ENCODE data around the gene CAPZA1. TPM values are rescaled to one million over a fixed set of nuclear protein-coding genes. Genes with fewer than 3 reads are reported as not detected.

The CAPZA1 gene
- total RNA-seq, 1 experiment from 2014 or later, result 108 TPM

DNA sequence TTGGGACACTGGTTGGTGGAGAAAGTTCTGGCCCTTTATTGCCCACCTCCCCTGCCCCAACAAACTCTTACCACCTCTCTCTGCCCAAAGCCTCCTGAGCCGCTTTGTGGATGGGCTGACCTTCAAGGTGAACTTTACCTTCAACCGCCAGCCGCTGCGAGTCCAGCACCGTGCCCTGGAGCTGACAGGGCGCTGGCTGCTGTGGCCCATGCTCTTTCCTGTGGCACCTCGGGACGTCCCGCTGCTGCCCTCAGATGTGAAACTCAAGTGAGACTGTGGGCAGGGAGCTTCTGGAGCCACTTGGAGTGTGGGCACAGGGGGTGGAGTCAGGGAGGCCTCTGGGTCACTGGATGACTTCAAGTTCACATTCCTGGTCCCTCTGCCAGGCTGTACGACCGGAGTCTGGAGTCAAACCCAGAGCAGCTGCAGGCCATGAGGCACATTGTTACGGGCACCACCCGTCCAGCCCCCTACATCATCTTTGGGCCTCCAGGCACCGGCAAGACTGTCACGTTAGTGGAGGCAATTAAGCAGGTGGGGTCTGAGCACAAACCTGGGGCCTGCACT, 74.8 kb downstream of the CAPZA1 start:
- H2BK120ac ChIP-seq (ENCODE audit: low read depth, low read length, poor library complexity, severe bottlenecking), result no peak overlapping the region
- peaks cover 2% of the 10 kb centered on the region for H4K20me1 ChIP-seq (ENCODE audit: control insufficient read depth, insufficient read depth, insufficient read length)
- H3K27ac ChIP-seq (ENCODE audit: insufficient read length, low read depth, low read length), result no peak overlapping the region
- no CpG with 5 or more reads among the region's 15 CpGs for WGBS (ENCODE audit: extremely low coverage, insufficient read length, low lambda C conversion rate)
- H3K23ac ChIP-seq (ENCODE audit: insufficient read length, low read depth, low read length), result no peak overlapping the region
- H3K36me3 Mint-ChIP-seq (ENCODE audit: insufficient read depth in 1 of 3, low read depth in 3 of 3), result peaks cover 31 to 80% (median 76%) of the 10 kb centered on the region in 3 experiments; a peak in 6 of 7 replicates
- H3K4ac ChIP-seq (ENCODE audit: low read depth, low read length), result no peak overlapping the region
- H3K27ac Mint-ChIP-seq, result no peak overlapping the region
- no peak overlapping the region for H2AK5ac ChIP-seq (ENCODE audit: insufficient read length, low read length)
- peaks cover 11% of the 10 kb centered on the region for H3K27me3 Mint-ChIP-seq (ENCODE audit: low read depth)
- no peak overlapping the region for H2AFZ ChIP-seq (ENCODE audit: low read length)
- no peak overlapping the region for H3T11ph ChIP-seq (ENCODE audit: low read length)
- no peak overlapping the region for H3K14ac ChIP-seq (ENCODE audit: insufficient read depth, low read length)
- no peak overlapping the region for H2BK15ac ChIP-seq (ENCODE audit: low read depth, low read length)
- TF ChIP-seq, protein P1, sequence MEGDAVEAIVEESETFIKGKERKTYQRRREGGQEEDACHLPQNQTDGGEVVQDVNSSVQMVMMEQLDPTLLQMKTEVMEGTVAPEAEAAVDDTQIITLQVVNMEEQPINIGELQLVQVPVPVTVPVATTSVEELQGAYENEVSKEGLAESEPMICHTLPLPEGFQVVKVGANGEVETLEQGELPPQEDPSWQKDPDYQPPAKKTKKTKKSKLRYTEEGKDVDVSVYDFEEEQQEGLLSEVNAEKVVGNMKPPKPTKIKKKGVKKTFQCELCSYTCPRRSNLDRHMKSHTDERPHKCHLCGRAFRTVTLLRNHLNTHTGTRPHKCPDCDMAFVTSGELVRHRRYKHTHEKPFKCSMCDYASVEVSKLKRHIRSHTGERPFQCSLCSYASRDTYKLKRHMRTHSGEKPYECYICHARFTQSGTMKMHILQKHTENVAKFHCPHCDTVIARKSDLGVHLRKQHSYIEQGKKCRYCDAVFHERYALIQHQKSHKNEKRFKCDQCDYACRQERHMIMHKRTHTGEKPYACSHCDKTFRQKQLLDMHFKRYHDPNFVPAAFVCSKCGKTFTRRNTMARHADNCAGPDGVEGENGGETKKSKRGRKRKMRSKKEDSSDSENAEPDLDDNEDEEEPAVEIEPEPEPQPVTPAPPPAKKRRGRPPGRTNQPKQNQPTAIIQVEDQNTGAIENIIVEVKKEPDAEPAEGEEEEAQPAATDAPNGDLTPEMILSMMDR (conservative IDR thresholded peaks at IDR 0.05), result no peak
- no peaks in the 10 kb centered on the region for H3K79me2 ChIP-seq (ENCODE audit: insufficient read depth, low read length)
- no peaks in the 10 kb centered on the region; the same call in 1 of the 2 replicates for H3K4me1 ChIP-seq (ENCODE audit: insufficient read depth, low read length)
- no peak for DNase-seq
- no peaks in the 10 kb centered on the region for H3K9me3 ChIP-seq (ENCODE audit: control insufficient read depth, low read depth, low read length)
- no peak overlapping the region for H3K18ac ChIP-seq (ENCODE audit: insufficient read length, low read depth, low read length)
- H2BK12ac ChIP-seq (ENCODE audit: insufficient read length, low read depth, low read length), result no peak overlapping the region
- no peaks in the 10 kb centered on the region for H3K9me3 Mint-ChIP-seq
- H4K91ac ChIP-seq (ENCODE audit: insufficient read length, low read depth, low read length), result no peak overlapping the region
- H3K4me3 Mint-ChIP-seq, result no peak overlapping the region
- H2BK20ac ChIP-seq (ENCODE audit: low read depth, low read length, poor library complexity, severe bottlenecking), result no peak overlapping the region
- H4K8ac ChIP-seq (replicated peaks; ENCODE audit: insufficient read length, low read depth, low read length), result no peak overlapping the region
- no peak overlapping the region for H3K9ac ChIP-seq (ENCODE audit: extremely low read depth, insufficient read length, low read length)
- no peak overlapping the region for H3K4me2 ChIP-seq (ENCODE audit: insufficient read depth, insufficient read length, low read length)
- H3K56ac ChIP-seq (ENCODE audit: insufficient read length, low read depth, low read length), result no peak overlapping the region
- H4K5ac ChIP-seq (ENCODE audit: insufficient read length, low read depth, low read length), result no peak overlapping the region
- H3K4me1 Mint-ChIP-seq, result peaks cover 15 to 23% of the 10 kb centered on the region in 2 experiments
- H3K79me1 ChIP-seq (ENCODE audit: insufficient read depth, low read depth, low read length, poor library complexity, severe bottlenecking), result no peaks in the 10 kb centered on the region
- H2BK5ac ChIP-seq (ENCODE audit: insufficient read length, low read length), result no peak overlapping the region
- H3K23me2 ChIP-seq (ENCODE audit: insufficient read length, low read depth, low read length, poor library complexity, severe bottlenecking), result no peaks in the 10 kb centered on the region
- peaks cover under 1% of the 10 kb centered on the region; the same call in 1 of the 2 replicates for H3K27me3 ChIP-seq (ENCODE audit: insufficient read depth, low read length)

Measured in H9 (cell line).